Upper lobe of left lung (tissue), 6 donors: ENCODE data around the gene REN. TPM values are rescaled to one million over a fixed set of nuclear protein-coding genes. Genes with fewer than 3 reads are reported as not detected.
A peak's percentile ranks its signal among the peaks of the same experiment; 100 is the strongest.

Source experiments
- ATAC-seq, 2 donors: fragments of 200-7000 bp; cut with Tn5 transposase; one replicate each; pipeline ENCODE4 v1.9.1; 2022; ENCODE audit warnings: mild to moderate bottlenecking in 2 of 2, moderate library complexity in 2 of 2; ENCODE audit not compliant: low FRiP score in 2 of 2
- DNase-seq, 2 donors: peaks; one replicate each; pipeline ENCODE4 v3.0.0-alpha.2; 2019 to 2020
- H3K27ac ChIP-seq, 4 donors: fragments of 200-600 bp; sonication (generic); one replicate each; pipeline ENCODE4 v1.5.1; 2016 to 2019
- H3K27me3 ChIP-seq, 4 donors: fragments of 200-600 bp; sonication (generic); one replicate each; pipeline ENCODE4 v1.5.1; 2017 to 2019
- H3K36me3 ChIP-seq, 4 donors: fragments of 200-600 bp; sonication (generic); one replicate each; pipeline ENCODE4 v1.5.1; 2016 to 2019
- H3K4me1 ChIP-seq, 4 donors: fragments of 200-600 bp; sonication (generic); one replicate each; pipeline ENCODE4 v1.5.1; 2018 to 2019
- H3K4me3 ChIP-seq, 4 donors: fragments of 200-600 bp; sonication (generic); one replicate each; pipeline ENCODE4 v1.5.1; 2017 to 2019; ENCODE audit warnings: mild to moderate bottlenecking in 2 of 4, moderate library complexity in 1 of 4
- H3K9me3 ChIP-seq, 4 donors: fragments of 200-600 bp; sonication (generic); one replicate each; pipeline ENCODE4 v1.5.1; 2018 to 2019
- EP300 ChIP-seq, 4 donors: sonication (generic); formaldehyde crosslinking; IDR thresholded peaks; one replicate each; pipeline ENCODE4 v1.5.1; 2017; ENCODE audit warnings: antibody characterized with exemption in 4 of 4, control low read depth in 2 of 4
- POLR2A ChIP-seq, 4 donors: fragments of 450-650 bp; IDR thresholded peaks; one replicate each; pipeline ENCODE4 v1.5.1; 2016 to 2017; ENCODE audit warnings: antibody characterized with exemption in 4 of 4, mild to moderate bottlenecking in 2 of 4
- POLR2AphosphoS5 ChIP-seq, 2 donors: sonication (generic); formaldehyde crosslinking; IDR thresholded peaks; one replicate each; pipeline ENCODE4 v1.5.1; 2017; ENCODE audit warnings: antibody characterized with exemption in 2 of 2
- WGBS, 2 donors: methylation state at CpG; one replicate each; pipeline ENCODE4 v1.1.5; 2017 to 2018; 5-methylcytosine and 5-hydroxymethylcytosine counted together
- total RNA-seq, 6 donors: library from RNA; depleted of rRNA in 4 of 6; stranded (reverse); fragments of >200 nt in 4 of 6; gene quantifications; one replicate each; pipeline versions ENCODE4 v1.1.0 to v1.2.1, GENCODE V29; 2016 to 2021
- TF ChIP-seq, protein P1 (sequence below), 6 experiments: fragments of 450-650 bp in 4 of 6; fragments of 200-600 bp in 2 of 6; sonication (generic) in 2 of 6; IDR thresholded peaks; one replicate each; pipeline ENCODE4 v1.5.1; 2016 to 2019; ENCODE audit warnings: antibody characterized with exemption in 6 of 6
- donor health status: DM: no; HTN: no; CAD: no; lungs with moderate emphysema.
- donor health status: DM: no; HTN: yes; CAD: no; lungs with severe emphysema.

REN gene
- total RNA-seq, 6 donors from 2014 or later = 0.64 to 0.76 (median 0.66) TPM; not detected in 3

DNA sequence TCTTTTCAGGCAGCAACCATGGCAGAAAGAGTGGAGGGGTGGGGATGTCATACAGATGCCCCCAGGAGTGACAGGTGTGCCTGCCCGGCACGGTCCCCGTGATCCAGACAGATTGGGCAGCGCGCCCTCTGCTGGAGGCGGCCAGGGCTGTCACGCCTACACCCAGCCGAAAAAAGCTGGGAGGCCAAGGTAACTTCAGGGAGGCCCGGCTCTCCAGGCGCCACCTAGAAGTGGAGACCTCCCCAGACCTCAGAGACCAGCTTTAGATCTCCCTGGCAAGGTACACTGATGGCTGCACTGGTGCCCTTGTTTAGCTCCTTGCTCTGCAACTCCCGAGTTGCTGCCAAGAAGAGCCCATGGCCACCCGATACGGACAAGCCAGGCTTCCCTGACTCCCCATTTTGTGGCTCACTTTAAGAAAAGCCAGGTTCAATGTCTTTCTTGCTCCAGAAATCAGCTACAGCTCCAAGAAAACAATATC, 41.0 kb upstream of the REN start:
- no peaks in the 10 kb centered on the region for H3K9me3 ChIP-seq
- DNase-seq = peak; percentile 69 to 94
- H3K27me3 ChIP-seq = no peaks in the 10 kb centered on the region
- WGBS, 2 donors = 17 to 19% methylated on average over 9 to 13 of the region's 13 CpGs
- no peaks in the 10 kb centered on the region for H3K36me3 ChIP-seq
- H3K27ac ChIP-seq = no peak overlapping the region
- peaks cover 0 to 5% (median 2%) of the 10 kb centered on the region in 4 donors for H3K4me1 ChIP-seq
- TF ChIP-seq POLR2A (IDR thresholded peaks at IDR 0.05) (no peak), EP300 (IDR thresholded peaks at IDR 0.05) (no peak), POLR2AphosphoS5 (IDR thresholded peaks at IDR 0.05) (no peak)
- TF ChIP-seq, protein P1, sequence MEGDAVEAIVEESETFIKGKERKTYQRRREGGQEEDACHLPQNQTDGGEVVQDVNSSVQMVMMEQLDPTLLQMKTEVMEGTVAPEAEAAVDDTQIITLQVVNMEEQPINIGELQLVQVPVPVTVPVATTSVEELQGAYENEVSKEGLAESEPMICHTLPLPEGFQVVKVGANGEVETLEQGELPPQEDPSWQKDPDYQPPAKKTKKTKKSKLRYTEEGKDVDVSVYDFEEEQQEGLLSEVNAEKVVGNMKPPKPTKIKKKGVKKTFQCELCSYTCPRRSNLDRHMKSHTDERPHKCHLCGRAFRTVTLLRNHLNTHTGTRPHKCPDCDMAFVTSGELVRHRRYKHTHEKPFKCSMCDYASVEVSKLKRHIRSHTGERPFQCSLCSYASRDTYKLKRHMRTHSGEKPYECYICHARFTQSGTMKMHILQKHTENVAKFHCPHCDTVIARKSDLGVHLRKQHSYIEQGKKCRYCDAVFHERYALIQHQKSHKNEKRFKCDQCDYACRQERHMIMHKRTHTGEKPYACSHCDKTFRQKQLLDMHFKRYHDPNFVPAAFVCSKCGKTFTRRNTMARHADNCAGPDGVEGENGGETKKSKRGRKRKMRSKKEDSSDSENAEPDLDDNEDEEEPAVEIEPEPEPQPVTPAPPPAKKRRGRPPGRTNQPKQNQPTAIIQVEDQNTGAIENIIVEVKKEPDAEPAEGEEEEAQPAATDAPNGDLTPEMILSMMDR (IDR thresholded peaks at IDR 0.05) = peak; percentile 79 to 88 (median 85)
- peak; percentile 83 to 92 for ATAC-seq
- no peak overlapping the region for H3K4me3 ChIP-seq

DNA sequence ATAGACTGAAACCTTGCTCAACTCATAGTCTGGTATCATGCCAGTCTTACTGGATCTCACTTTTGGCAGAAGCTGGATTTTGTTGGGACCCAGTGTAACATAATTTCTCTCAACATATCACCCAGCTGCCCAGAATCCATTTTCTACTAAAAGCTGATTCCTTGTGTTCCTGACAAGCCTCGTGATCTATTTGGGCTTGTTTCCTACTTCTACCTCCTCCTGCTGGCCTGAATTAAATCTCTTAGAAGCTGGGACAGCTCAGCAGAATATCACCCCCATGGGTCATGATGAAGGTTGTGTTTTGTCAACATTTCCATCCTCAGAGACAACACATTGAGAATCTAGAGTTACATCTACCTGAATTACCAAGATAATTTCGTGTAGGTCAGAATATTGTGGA, 40.0 kb upstream of the REN start:
- H3K4me3 ChIP-seq = no peak overlapping the region
- H3K4me1 ChIP-seq = peaks cover 0 to 5% (median 2%) of the 10 kb centered on the region in 4 donors
- 53 to 79% methylated on average over 2 of the region's 2 CpGs for WGBS, 2 donors
- H3K9me3 ChIP-seq = no peaks in the 10 kb centered on the region
- TF ChIP-seq, protein P1 (IDR thresholded peaks at IDR 0.05) = no peak
- no peak for TF ChIP-seq POLR2A (IDR thresholded peaks at IDR 0.05)
- TF ChIP-seq EP300 (IDR thresholded peaks at IDR 0.05) = no peak
- TF ChIP-seq POLR2AphosphoS5 (IDR thresholded peaks at IDR 0.05) = no peak
- DNase-seq (no peak), ATAC-seq (no peak)
- H3K36me3 ChIP-seq = no peaks in the 10 kb centered on the region
- H3K27me3 ChIP-seq = no peaks in the 10 kb centered on the region
- no peak overlapping the region for H3K27ac ChIP-seq

DNA sequence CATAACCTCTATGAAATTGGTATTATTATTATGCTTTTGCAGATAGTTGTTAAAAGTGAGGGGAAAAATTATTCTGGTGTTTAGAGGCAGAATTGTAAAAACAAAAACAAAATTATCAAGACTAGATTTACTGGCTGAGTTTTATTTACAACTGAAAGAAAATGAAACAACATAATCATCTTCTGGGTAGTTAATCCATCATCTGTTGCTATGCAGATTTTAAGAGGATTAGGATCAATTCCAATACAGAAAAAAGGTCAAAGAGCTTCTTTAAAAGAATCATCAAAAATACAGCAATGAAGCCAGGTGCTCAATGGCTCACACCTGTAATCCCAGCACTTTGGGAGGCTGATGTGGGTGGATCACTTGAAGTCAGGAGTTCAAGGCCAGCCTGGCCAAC, 39.3 kb upstream of the REN start:
- no peak overlapping the region for H3K27ac ChIP-seq
- H3K4me1 ChIP-seq = peaks cover 0 to 5% (median 2%) of the 10 kb centered on the region in 4 donors

DNA sequence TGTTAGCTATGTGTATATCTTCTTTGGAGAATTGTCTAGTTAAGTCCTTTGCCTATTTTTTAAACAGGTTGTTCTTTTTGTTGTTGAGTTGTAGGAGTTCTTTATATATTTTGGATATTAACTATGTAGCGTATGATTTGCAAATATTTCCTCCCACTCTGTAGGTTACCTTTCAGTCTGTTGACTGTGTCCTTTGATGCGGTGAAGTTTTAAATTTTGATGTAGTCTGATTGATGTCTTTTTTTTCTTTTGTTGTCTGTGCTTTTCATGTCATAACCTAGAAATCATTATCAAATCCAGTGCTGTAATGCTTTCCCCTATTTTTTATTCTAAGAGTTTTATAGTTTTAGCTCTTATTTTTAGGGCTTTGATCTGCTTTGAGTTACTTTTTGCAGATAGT, 38.8 kb upstream of the REN start:
- Histone ChIP-seq H3K4me1 (peaks cover 0 to 5% (median 2%) of the 10 kb centered on the region in 4 donors), H3K27me3 (no peaks in the 10 kb centered on the region), H3K36me3 (no peaks in the 10 kb centered on the region), H3K27ac (no peak overlapping the region), H3K4me3 (no peak overlapping the region), H3K9me3 (no peaks in the 10 kb centered on the region)
- 90 to 94% methylated on average over 2 of the region's 2 CpGs for WGBS, 2 donors
- DNase-seq = no peak
- TF ChIP-seq, protein P1 (IDR thresholded peaks at IDR 0.05) = no peak
- no peak for TF ChIP-seq POLR2A (IDR thresholded peaks at IDR 0.05)
- no peak for TF ChIP-seq POLR2AphosphoS5 (IDR thresholded peaks at IDR 0.05)
- no peak for TF ChIP-seq EP300 (IDR thresholded peaks at IDR 0.05)
- ATAC-seq = no peak

More for the DNA sequence above, 39.3 kb upstream of the REN start:
- Histone ChIP-seq H3K36me3 (no peaks in the 10 kb centered on the region), H3K4me3 (no peak overlapping the region), H3K27me3 (no peaks in the 10 kb centered on the region), H3K9me3 (no peaks in the 10 kb centered on the region)
- DNase-seq = no peak
- ATAC-seq = no peak
- TF ChIP-seq POLR2AphosphoS5 (IDR thresholded peaks at IDR 0.05) (no peak), EP300 (IDR thresholded peaks at IDR 0.05) (no peak), POLR2A (IDR thresholded peaks at IDR 0.05) (no peak)
- TF ChIP-seq, protein P1 (IDR thresholded peaks at IDR 0.05) = no peak

DNA sequence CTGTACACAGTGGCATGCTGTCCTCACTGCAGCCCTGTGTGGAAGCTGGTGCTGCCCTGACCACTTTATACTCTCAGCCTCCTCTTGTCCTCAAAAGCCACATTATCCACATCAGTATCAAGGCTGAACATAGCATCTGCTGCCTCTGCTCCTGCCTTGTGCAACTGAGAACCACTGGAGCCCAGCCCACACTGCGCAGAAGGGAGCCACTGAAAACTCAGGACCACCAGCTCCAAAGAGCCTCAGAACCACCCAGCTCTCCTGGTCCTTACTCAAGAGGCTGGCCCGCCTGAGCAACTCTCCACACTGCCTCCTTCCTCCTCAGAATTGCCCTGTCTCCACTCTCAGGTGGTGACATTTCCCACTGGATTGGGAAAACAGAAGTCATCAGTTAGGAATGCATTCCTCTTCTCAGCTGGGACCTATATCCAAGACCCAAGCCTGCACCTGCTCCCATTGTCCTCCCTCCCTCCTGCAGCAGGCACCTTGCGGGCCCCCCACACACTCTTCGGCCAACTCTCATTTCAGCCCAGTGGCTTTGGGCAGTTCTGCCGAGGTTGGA, 37.1 kb upstream of the REN start:
- WGBS, 2 donors = 85 to 88% methylated on average over 5 of the region's 5 CpGs
- Histone ChIP-seq H3K9me3 (no peaks in the 10 kb centered on the region), H3K27ac (no peak overlapping the region), H3K4me3 (no peak overlapping the region), H3K4me1 (peaks cover 0 to 5% (median 2%) of the 10 kb centered on the region in 4 donors), H3K36me3 (no peaks in the 10 kb centered on the region), H3K27me3 (no peaks in the 10 kb centered on the region)
- ATAC-seq = no peak
- TF ChIP-seq POLR2A (IDR thresholded peaks at IDR 0.05) (no peak), POLR2AphosphoS5 (IDR thresholded peaks at IDR 0.05) (no peak), EP300 (IDR thresholded peaks at IDR 0.05) (no peak)
- TF ChIP-seq, protein P1 (IDR thresholded peaks at IDR 0.05) = no peak
- no peak for DNase-seq
